HG03139 (cell line): ENCODE data around the gene MRPL28.

Experiments used
- ATAC-seq: cut with Tn5 transposase; IDR thresholded peaks from one replicate; pipeline ENCODE4 v1.9.1; 2021; ENCODE audit not compliant: unreplicated experiment

Gene MRPL28

DNA sequence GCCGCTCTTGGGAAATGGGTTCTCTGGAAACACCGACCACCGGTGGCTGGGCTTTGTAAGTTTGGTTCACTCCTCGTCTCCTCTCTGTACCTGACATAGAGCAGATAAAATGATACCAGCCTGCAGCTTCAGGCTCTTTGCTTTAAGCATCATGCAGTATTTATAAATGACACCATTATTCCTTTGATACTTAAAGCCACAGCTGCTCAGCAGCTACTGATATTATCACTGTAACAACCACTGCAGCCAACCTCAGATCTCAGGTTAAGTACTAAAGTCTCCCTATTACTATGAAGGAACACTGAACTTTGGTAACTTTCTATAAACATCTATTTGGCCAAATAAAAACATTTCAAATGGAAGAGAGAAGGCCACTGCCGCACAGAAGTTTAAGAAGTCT lies 52.8 kb downstream of the MRPL28 start:
- ATAC-seq = no peak
